ENCODE data around the gene ZFX. TPM values are rescaled to one million over a fixed set of nuclear protein-coding genes. Genes with fewer than 3 reads are reported as not detected.
"Not testable (repeated sequence)": the region's sequence is repeated elsewhere in the genome, so short reads cannot be mapped to it uniquely, and the experiment has no call there.

ZFX gene
- total RNA-seq, 1 donor from 2014 or later, result 72.2 TPM

GRCh38 chrX:24153178-24153795 lies 3.8 kb downstream of the ZFX start:
- no peak for DNase-seq

- DNase-seq, result no peak
These were observed 4.3 kb downstream of the ZFX start for GRCh38 chrX:24153796-24154189.

- no peak for DNase-seq
These were observed 5.0 kb downstream of the ZFX start for GRCh38 chrX:24154490-24155034.

- not testable (repeated sequence) for DNase-seq
These were observed 6.2 kb downstream of the ZFX start for GRCh38 chrX:24155747-24156146.

GRCh38 chrX:24156177-24156576 lies 6.6 kb downstream of the ZFX start:
- no peak for DNase-seq

- no peak for DNase-seq
These were observed 9.4 kb downstream of the ZFX start for GRCh38 chrX:24158881-24159280.

GRCh38 chrX:24166078-24166477 lies 16.5 kb downstream of the ZFX start:
- no peak for DNase-seq

- DNase-seq, result no peak
These were observed 18.4 kb downstream of the ZFX start for GRCh38 chrX:24167719-24168472.

GRCh38 chrX:24168807-24169206 lies 19.3 kb downstream of the ZFX start:
- no peak for DNase-seq

- DNase-seq, result no peak
These were observed 19.7 kb downstream of the ZFX start for GRCh38 chrX:24169211-24169610.

GRCh38 chrX:24173115-24173847 lies 23.8 kb downstream of the ZFX start:
- DNase-seq, result no peak

GRCh38 chrX:24175276-24175675 lies 25.7 kb downstream of the ZFX start:
- no peak for DNase-seq

GRCh38 chrX:24178441-24178840 lies 28.9 kb downstream of the ZFX start:
- no peak for DNase-seq

- no peak for DNase-seq
These were observed 34.5 kb downstream of the ZFX start for GRCh38 chrX:24184018-24184417.

GRCh38 chrX:24186483-24186882 lies 37.0 kb downstream of the ZFX start:
- DNase-seq, result no peak

GRCh38 chrX:24186986-24187385 lies 37.5 kb downstream of the ZFX start:
- DNase-seq, result no peak

GRCh38 chrX:24189490-24189889 lies 40.0 kb downstream of the ZFX start:
- no peak for DNase-seq

GRCh38 chrX:24190500-24191156 lies 41.1 kb downstream of the ZFX start:
- no peak for DNase-seq

GRCh38 chrX:24196509-24196908 lies 47.0 kb downstream of the ZFX start:
- DNase-seq, result no peak

GRCh38 chrX:24198101-24198500 lies 48.6 kb downstream of the ZFX start:
- DNase-seq, result no peak

GRCh38 chrX:24200133-24200532 lies 50.6 kb downstream of the ZFX start:
- no peak for DNase-seq

GRCh38 chrX:24201216-24201615 lies 51.7 kb downstream of the ZFX start:
- DNase-seq, result no peak

All from occipital lobe (tissue), 2 donors.